GM21528 (cell line): Measurements from ENCODE around the gene NTF3.

ENCODE experiments used
- ATAC-seq: cut with Tn5 transposase; IDR thresholded peaks from one replicate; pipeline ENCODE4 v1.9.1; 2021; ENCODE audit warnings: mild to moderate bottlenecking, moderate library complexity; ENCODE audit not compliant: unreplicated experiment, low FRiP score

NTF3 gene

GRCh38 chr12:5456030-5456429, 24.1 kb downstream of the NTF3 start:
- ATAC-seq = no peak

- ATAC-seq = no peak
These were observed 25.0 kb downstream of the NTF3 start for GRCh38 chr12:5456906-5457305.

- ATAC-seq = no peak
These were observed 26.5 kb downstream of the NTF3 start for GRCh38 chr12:5458229-5459050.

- ATAC-seq = no peak
These were observed 27.3 kb downstream of the NTF3 start for GRCh38 chr12:5459051-5459782.

GRCh38 chr12:5460817-5461216, 28.9 kb downstream of the NTF3 start:
- ATAC-seq = no peak

- no peak for ATAC-seq
These were observed 30.1 kb downstream of the NTF3 start for GRCh38 chr12:5461966-5462365.

- no peak for ATAC-seq
These were observed 32.2 kb downstream of the NTF3 start for GRCh38 chr12:5464096-5464495.

GRCh38 chr12:5465384-5465783, 33.5 kb downstream of the NTF3 start:
- no peak for ATAC-seq

- ATAC-seq = no peak
These were observed 34.6 kb downstream of the NTF3 start for GRCh38 chr12:5466521-5466960.

- no peak for ATAC-seq
These were observed 36.0 kb downstream of the NTF3 start for GRCh38 chr12:5467931-5468330.

- no peak for ATAC-seq
These were observed 38.3 kb downstream of the NTF3 start for GRCh38 chr12:5470221-5470620.

- ATAC-seq = no peak
These were observed 38.8 kb downstream of the NTF3 start for GRCh38 chr12:5470703-5471102.

GRCh38 chr12:5473076-5473782, 41.3 kb downstream of the NTF3 start:
- no peak for ATAC-seq

GRCh38 chr12:5473783-5474116, 41.8 kb downstream of the NTF3 start:
- ATAC-seq = no peak

- ATAC-seq = no peak
These were observed 44.4 kb downstream of the NTF3 start for GRCh38 chr12:5476356-5476755.

GRCh38 chr12:5478081-5478706, 46.3 kb downstream of the NTF3 start:
- ATAC-seq = no peak

GRCh38 chr12:5479761-5480160, 47.9 kb downstream of the NTF3 start:
- no peak for ATAC-seq

- ATAC-seq = no peak
These were observed 48.5 kb downstream of the NTF3 start for GRCh38 chr12:5480218-5480937.

GRCh38 chr12:5480938-5481303, 49.0 kb downstream of the NTF3 start:
- no peak for ATAC-seq

- ATAC-seq = no peak
These were observed 49.7 kb downstream of the NTF3 start for GRCh38 chr12:5481645-5482044.
